Vagina (tissue), 2 donors: ENCODE results near the gene TEK.

Experiments
- CTCF ChIP-seq, 3 experiments: fragments of 450-650 bp in 2 of 3; fragments of 200-600 bp in 1 of 3; sonication (generic) in 1 of 3; IDR thresholded peaks; one replicate each; pipeline ENCODE4 v1.5.1; 2017 to 2019; ENCODE audit warnings: antibody characterized with exemption in 3 of 3, mild to moderate bottlenecking in 2 of 3, moderate library complexity in 2 of 3
- POLR2A ChIP-seq, 2 donors: fragments of 450-650 bp; IDR thresholded peaks; one replicate each; pipeline ENCODE4 v1.6.1; 2017; ENCODE audit warnings: antibody characterized with exemption in 2 of 2, mild to moderate bottlenecking in 2 of 2, moderate library complexity in 2 of 2

GRCh38 chr9:27204578-27204977 lies 95.6 kb downstream of the TEK start:
- TF ChIP-seq POLR2A (IDR thresholded peaks at IDR 0.05) = no peak
- TF ChIP-seq CTCF (IDR thresholded peaks at IDR 0.05) = no peak
